ENCODE measurements around the gene CNTNAP2.

Gene CNTNAP2

GRCh38 chr7:148348466-148348865 is 2231.9 kb downstream of the CNTNAP2 start:
- no peak for DNase-seq (ENCODE audit: low read depth)

DNA sequence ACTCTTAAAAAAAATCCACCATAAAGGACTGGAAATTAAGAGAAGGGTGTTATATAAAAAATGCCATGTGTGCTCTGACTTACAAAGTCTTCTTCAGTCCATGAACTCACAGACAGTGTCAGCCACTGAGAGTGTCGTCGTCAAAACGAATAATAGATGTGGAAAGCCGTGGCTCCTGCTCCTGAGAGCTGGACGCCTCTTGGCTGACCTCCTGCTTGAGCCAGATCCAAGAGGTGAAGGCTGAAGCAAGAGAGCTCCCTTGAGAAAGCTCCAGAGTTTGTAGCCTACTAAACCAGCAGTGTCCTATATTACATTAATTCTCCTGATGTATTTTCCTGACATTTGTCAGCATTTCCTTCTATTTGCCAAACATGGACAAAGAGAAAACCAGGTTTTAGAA is 2239.7 kb downstream of the CNTNAP2 start:
- no peak for DNase-seq (ENCODE audit: low read depth)

DNA sequence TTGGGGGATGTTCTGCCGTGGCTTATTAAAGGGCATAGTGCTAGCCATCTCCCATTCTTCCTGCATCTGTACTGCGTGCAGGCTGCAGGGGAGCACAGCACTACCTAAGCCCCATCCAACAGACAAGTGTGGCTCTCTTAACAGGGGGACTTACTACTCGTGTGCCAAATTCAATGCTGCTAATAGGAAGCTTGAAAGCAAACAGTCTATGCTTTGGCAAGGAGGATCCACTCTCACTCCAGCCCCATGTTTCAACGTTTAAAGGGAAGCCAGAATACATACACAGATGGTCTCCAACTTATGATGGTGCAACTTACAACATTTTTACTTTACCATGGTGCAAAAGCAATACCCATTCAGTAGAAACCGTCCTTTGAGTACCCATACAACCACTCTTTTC is 2245.9 kb downstream of the CNTNAP2 start:
- no peak for DNase-seq (ENCODE audit: low read depth)

GRCh38 chr7:148367731-148368475 is 2251.3 kb downstream of the CNTNAP2 start:
- no peak for DNase-seq (ENCODE audit: low read depth)

- no peak for DNase-seq (ENCODE audit: low read depth)
Observed at GRCh38 chr7:148368562-148368961, 2252.0 kb downstream of the CNTNAP2 start.

DNA sequence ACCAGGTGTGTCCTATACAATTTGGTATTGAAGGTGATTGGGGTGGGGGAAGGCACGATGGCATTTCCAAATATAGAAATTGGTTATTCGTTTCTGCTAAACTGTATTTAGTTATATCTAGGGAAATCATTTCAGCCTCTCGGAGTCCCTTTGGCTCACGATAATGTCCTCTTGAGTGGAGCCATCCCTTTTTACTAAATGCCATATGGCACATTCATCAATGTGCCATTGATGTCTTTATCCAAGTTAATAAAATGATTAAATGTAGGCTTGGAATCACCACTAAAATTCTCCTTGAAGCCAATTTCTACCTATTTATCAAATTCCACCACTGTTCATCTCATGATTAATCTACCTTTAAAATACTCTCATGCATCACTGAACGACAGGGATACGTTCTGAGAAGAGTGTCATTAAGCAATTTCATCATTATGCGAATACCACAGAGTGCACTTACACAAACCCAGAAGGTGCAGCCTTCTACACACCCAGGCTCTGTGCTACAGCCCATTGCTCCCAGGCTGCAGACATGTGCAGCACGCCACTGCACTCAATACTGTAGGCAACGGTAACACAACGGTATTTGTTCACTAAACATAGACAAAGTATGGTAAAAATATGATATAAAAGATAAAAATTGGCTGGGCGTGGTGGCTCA is 2254.8 kb downstream of the CNTNAP2 start:
- no peak for DNase-seq (ENCODE audit: low read depth)

DNA sequence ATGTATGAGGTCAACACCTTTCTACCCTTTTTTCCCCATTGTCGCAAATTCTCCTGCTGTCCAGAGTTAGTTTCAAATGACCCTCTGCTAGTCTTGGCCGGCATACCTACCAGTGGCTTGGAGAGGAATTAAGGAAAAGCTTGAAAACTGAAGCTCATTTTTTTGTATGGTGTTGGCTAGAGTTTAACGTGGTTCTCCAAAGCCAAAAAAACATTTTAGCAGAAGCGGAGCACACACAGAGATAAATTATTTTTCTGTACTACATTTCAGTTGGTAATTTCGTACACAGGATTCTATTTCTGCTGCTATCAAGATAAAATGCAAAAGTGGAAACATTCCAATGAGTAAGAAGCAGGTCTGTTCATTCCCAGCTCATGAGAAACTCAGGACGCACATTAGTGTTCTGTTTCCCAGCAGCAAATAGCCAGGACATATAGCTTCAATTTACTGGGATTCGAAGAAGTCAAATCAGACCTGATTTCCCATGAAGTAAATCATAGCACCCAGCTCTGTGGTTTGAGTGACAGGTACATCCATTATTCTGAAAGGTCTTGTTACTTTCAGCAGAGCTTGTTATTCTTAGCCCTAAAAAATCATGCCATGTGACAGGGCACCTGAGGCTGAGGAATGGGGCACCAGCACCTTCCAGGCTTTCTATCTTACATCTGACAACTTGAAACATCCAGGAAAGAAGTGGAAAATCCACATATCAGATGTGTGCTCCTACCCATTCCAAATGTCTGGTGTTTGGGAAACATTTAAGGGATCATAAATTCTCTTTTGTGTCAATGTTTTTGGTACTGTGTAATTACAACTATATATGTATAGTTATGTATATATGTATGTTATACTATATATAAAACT is 2258.0 kb downstream of the CNTNAP2 start:
- no peak for DNase-seq (ENCODE audit: low read depth)

GRCh38 chr7:148379677-148380076 is 2263.1 kb downstream of the CNTNAP2 start:
- no peak for DNase-seq (ENCODE audit: low read depth)

DNA sequence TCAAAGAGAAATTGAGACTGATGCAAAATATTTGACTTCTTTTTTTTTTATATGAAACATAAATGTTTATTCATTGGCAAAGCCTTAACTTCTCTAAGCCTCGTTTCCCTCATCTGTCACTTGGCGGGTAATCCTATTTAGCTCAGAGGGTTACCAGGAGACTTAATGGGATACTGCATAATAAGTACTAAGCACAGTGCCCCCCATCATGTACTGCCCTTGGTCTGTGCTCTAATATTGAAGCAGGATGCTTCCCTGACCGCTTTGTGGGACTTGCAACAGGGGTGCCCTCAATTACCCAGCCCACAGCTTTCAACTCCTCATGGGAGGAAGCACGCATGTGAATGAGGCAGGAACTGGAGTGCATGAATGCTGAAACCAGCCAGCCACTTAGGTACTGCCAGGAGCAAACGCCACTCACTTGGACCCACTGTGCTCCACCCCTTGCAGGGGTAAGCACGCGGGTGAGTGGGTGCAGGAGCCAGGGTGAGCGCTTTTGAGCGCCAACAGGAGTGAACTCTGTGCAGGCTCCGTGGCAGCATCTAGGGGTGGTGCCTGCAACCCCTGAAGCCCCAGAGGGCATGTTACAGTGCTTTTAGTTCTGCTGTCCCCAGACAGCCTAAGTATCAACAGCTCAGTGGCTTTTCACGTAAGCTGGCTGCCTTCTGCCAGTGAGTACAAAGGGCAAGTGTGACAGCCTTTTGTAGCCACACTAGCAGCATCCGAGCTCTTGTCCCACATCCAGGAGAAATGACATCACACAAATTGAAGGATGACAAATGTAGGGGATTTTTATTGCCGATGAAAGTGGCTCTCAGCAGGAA is 2264.2 kb downstream of the CNTNAP2 start:
- no peak for DNase-seq (ENCODE audit: low read depth)

GRCh38 chr7:148382596-148382995 is 2266.0 kb downstream of the CNTNAP2 start:
- DNase-seq (ENCODE audit: low read depth): no peak

DNA sequence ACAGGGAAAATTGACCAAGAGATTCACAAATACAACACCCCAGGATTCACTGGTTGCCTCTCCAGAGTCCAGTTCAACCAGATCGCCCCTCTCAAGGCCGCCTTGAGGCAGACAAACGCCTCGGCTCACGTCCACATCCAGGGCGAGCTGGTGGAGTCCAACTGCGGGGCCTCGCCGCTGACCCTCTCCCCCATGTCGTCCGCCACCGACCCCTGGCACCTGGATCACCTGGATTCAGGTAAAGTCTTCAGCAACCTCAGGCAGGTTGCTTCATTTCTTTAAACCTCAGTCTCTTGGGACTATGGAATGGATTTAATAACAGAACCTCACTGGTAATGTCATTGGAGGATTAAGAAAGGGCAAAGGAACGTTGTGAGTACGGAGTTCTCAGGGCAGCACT is 2267.1 kb downstream of the CNTNAP2 start:
- DNase-seq (ENCODE audit: low read depth): no peak

GRCh38 chr7:148385009-148385682 is 2268.5 kb downstream of the CNTNAP2 start:
- no peak for DNase-seq (ENCODE audit: low read depth)

DNA sequence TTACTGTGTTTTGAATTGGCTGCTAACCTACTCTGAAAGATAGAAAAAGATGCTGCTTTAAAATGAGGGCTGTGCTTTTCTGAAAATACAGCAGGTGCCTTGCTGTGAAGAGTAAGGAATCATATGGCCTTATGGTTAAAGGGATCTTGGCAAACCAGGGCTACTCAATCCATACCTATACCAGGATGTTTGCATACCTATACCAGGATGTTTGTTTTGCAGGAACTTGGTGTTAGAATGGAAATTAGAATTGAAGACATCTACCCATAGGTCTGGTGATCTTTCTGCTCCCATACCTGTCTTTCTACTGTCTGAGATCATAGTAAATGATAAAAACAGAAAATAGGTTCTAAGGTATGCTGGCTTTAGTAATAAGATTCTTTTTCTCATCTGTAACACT is 2273.8 kb downstream of the CNTNAP2 start:
- DNase-seq (ENCODE audit: low read depth): no peak

- DNase-seq (ENCODE audit: low read depth): no peak
Observed at GRCh38 chr7:148391591-148391990, 2275.0 kb downstream of the CNTNAP2 start.

DNA sequence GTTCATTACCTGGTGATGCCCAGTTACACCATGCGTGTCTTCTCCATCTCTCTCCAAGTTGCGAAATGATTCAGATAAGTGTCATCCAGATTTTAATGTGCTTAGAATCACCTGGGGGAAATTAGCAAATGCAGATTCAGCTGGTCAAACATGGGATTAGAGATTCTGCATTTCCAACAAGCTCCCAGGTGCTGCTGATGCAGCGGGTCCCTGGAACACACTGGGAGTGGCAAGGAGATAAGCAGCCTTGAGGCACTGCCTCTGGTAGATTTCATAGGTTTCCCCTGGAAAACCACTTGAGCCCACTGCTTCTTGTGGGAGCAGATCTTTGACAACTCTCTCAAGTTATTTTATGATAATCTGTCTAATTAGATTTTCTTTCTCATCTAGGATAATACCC is 2278.0 kb downstream of the CNTNAP2 start:
- DNase-seq (ENCODE audit: low read depth): no peak

- DNase-seq (ENCODE audit: low read depth): no peak
Observed at GRCh38 chr7:148395352-148395811, 2278.8 kb downstream of the CNTNAP2 start.

- DNase-seq (ENCODE audit: low read depth): no peak
Observed at GRCh38 chr7:148395990-148396716, 2279.6 kb downstream of the CNTNAP2 start.

DNA sequence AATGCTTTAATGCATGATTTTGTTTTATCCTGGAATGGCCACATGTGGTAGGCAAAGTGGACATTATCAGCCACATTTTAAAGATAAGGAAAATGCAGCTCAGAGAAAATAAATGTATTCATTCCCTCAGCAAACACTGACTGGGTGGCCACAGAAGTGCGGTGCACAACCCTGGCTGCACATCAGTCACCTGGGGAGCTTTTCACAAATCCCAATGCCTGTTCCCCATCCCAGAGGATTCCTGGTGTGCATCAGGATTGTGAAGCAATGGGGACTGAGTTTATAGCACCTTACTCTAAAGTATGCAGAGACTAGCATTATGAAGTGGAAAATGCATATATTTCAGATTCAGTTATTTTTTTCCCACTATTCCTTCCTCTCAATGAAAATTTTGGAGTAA is 2280.5 kb downstream of the CNTNAP2 start:
- no peak for DNase-seq (ENCODE audit: low read depth)

- no peak for DNase-seq (ENCODE audit: low read depth)
Observed at GRCh38 chr7:148397551-148397950, 2280.9 kb downstream of the CNTNAP2 start.

DNA sequence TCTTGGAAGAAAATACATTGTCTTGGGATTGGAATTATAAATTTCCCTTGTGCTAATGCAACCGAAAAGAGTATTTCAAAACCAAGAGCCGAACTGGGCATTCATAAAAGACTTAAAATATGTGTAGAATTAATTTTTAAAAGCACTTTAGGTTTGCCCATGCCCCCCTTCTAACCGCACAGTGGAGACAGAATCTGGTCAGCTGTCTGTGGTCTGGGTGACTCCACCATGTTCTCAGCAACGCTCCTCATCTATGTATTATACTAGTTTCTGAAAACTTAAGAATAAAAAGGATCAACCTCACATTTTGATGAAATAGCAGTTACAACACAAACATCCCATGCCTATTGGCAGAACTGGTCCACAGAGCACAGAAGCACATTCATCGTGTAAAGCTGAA is 2281.4 kb downstream of the CNTNAP2 start:
- DNase-seq (ENCODE audit: low read depth): no peak

Measured in stimulated activated CD8-positive, alpha-beta memory T cell treated with anti-CD3 and anti-CD28 coated beads, Interleukin-12 subunit alpha, Interleukin-12 subunit beta, amount 100 ng/mL, for 1 hour (primary cell).